Measurements from ENCODE around the gene GNPTG.
A peak's percentile ranks its signal among the peaks of the same experiment; 100 is the strongest.

Gene GNPTG

GRCh38 chr16:1351582-1352362 lies at the start of gene GNPTG, which contains the start of gene TSR3:
TSS of gene GNPTG (plus strand) at chr16:1351931. CDS start at chr16:1351966, 35 bp downstream.
TSS of gene TSR3 (minus strand) at chr16:1351878. CDS start at chr16:1351804, 74 bp downstream.
- peak; percentile 97 for DNase-seq (ENCODE audit: low spot score)

GRCh38 chr16:1305823-1306222 lies 45.9 kb upstream of the GNPTG start:
- DNase-seq (ENCODE audit: low spot score): no peak

DNA sequence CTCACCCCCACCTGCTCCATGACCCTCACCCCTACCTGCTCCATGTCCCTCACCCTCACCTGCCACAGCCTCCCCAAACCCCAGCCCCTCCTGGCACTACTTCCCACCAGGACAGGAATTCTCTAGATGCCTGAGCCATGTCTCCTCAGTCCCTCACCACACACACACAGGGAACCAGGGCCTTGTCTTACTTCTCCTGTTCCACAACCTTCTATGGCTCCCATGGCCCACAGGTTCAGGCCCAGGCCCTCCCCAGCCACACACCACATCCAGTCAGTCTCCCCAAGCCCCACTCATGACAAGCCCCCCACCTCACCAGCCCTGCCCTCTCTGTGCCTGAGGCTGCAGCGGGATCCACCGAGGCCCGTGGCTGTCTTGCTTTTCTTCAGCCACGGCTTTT lies 45.4 kb upstream of the GNPTG start:
- DNase-seq (ENCODE audit: low spot score): no peak

GRCh38 chr16:1308036-1308976 lies 43.4 kb upstream of the GNPTG start:
- no peak for DNase-seq (ENCODE audit: low spot score)

- peak; percentile 89 for DNase-seq (ENCODE audit: low spot score)
Measured at GRCh38 chr16:1308977-1309885, 42.5 kb upstream of the GNPTG start, which contains the start of gene UBE2I. TSS of gene UBE2I (plus strand) at chr16:1309636. CDS start at chr16:1314031, 4,395 bp downstream.

GRCh38 chr16:1309888-1310831 lies 41.6 kb upstream of the GNPTG start:
- DNase-seq (ENCODE audit: low spot score): no peak

DNA sequence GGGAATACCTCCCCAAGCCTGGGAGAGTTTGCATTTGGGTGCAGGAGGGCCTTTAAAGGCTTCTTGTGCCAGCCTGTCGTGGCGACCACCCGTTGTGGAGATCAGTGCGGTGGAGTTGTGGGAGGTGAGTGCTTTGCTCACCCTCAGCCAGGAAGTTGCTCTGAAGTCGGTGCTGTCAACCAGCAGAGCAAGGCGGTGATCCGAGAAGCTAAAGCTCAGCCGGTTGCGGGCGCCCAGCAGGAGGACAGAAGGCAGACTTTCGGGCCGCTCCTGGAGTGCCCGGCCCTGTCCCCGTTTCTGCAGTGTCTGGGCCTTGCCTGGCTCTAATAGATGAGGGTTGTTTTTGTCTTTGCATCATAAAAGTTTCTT lies 40.9 kb upstream of the GNPTG start:
- DNase-seq (ENCODE audit: low spot score): no peak

DNA sequence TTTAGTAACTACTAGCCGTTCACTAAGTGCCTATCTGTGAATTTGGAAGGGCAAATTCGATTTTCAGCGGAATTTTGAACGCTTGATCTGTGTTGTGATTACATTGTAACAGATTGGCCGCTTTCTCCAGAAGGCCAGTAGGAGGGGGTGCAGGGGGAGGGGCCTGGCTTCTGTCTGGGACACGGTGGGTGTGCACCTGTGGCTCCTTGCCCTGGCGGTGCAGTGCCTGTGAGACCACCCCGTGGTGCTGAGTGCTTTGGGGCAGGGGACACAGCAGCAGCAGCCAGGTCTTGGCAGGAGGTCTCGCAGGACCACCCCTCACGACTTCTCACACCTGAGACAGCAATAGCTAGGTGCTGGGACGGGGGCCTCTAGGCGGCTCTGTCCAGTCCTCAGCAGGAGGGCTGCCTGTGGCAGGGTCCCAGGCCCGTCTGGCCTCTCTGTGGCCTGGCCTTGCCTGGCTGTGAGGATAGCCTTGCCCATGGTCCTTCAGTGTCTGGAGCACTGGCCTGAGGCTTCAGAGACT lies 40.5 kb upstream of the GNPTG start:
- DNase-seq (ENCODE audit: low spot score): no peak

- no peak for DNase-seq (ENCODE audit: low spot score)
Measured at GRCh38 chr16:1311738-1312466, 39.8 kb upstream of the GNPTG start.

GRCh38 chr16:1312467-1312816 lies 39.3 kb upstream of the GNPTG start:
- DNase-seq (ENCODE audit: low spot score): no peak

DNA sequence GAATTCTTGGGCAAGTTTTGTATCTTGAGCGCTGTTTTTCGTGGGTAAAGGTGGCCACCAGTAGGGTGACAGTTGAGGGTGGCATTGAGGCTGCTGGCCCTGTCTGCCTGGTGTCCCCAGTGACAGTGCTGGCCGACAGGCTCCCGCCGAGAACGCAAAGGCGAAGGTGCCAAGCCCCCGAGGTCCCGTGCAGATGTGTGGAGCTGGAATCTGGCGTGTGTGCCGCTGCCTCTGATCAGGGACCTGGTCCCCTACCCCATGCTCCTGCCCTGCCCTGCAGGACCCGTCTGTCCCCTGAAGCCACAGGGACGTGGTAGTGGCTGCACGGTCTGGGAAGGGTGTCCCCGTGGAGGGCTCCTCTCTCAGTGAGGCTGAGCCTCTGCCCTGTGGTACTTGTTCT lies 38.8 kb upstream of the GNPTG start:
- DNase-seq (ENCODE audit: low spot score): no peak

- DNase-seq (ENCODE audit: low spot score): no peak
Measured at GRCh38 chr16:1313721-1314369, 37.9 kb upstream of the GNPTG start.

GRCh38 chr16:1314399-1315068 lies 37.2 kb upstream of the GNPTG start:
- DNase-seq (ENCODE audit: low spot score): no peak

DNA sequence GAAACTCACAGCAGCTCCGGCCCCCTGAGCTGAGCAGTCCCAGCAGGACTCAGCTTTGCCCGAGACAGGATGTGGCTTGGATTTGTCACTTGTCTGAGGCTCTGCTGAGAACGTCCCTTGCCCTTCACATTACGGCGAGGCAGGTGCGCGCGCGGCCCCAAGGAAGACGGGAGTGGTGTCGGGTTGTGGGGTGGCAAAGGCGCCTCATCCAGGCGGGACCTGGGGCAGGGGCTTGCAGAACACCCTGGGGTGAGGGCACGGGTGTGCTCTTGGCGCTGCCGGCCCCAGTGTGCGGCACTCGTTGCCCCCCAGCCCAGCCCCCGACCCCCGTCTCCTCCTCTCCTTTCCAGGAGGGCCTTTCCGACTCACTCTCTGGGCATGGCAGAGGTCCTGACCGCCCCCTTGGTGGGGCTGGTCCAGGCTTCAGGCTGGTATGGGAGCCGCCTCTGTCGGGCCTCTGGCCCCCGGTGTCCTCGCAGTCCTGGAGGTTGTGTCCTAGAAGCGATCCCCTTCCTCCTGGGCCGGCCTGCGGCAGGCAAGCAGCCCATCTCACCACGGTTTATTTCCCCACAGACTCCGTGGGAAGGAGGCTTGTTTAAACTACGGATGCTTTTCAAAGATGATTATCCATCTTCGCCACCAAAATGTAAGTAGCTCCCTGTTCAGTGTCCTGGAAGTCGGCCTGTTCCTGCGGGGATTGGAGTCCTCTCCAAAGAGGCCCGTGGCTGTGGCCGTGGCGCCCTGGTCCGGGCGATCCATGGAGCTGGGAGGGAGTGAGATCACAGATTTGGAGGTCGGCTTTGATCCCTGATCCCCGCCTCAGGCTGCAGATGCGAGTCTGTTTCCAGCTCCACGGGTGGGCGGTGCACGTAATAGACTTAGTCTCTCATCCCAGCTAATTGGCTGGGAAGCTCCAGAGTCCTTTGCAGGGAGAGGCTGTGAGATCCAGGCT lies 36.4 kb upstream of the GNPTG start:
- no peak for DNase-seq (ENCODE audit: low spot score)

GRCh38 chr16:1316033-1316405 lies 35.7 kb upstream of the GNPTG start:
- no peak for DNase-seq (ENCODE audit: low spot score)

GRCh38 chr16:1317479-1318267 lies 34.1 kb upstream of the GNPTG start:
- no peak for DNase-seq (ENCODE audit: low spot score)

DNA sequence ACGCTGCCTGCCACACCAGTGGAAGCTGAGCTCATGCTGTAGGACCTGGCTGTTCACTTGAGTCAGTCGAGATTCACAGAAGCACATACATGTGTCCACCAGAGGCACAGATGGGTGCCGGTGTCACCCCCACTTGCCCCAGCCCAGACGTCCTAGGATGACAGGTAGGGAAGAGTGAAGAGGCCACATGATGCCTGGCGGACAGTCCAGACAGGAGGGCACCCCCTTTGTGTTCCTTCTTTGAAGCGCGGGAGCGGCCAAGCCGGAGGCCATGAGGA lies 33.5 kb upstream of the GNPTG start:
- no peak for DNase-seq (ENCODE audit: low spot score)
